H1 (cell line): Measurements from ENCODE around the gene KLHDC7A. TPM values are rescaled to one million over a fixed set of nuclear protein-coding genes. Genes with fewer than 3 reads are reported as not detected.

Experiments
- MAFK ChIP-seq: IDR thresholded peaks from 2 replicates; pipeline ENCODE4 v1.6.1; 2012; ENCODE audit warnings: low read depth, mild to moderate bottlenecking, improper control_type of control experiment, low read length
- NRF1 ChIP-seq: IDR thresholded peaks from 2 replicates; pipeline ENCODE4 v1.6.1; 2011; ENCODE audit warnings: mild to moderate bottlenecking, low read depth, low read length, improper control_type of control experiment
- POU5F1 ChIP-seq: IDR thresholded peaks from 2 replicates; pipeline ENCODE4 v1.6.1; 2011; ENCODE audit warnings: low read depth, mild to moderate bottlenecking, low read length, moderate library complexity
- SIN3A ChIP-seq, 2 experiments: IDR thresholded peaks in 1 of 2; conservative IDR thresholded peaks in 1 of 2; 2 replicates each; pipeline ENCODE4 v1.6.1; 2011 to 2012; ENCODE audit warnings: low read length in 2 of 2, improper control_type of control experiment in 1 of 2, low read depth in 1 of 2, mild to moderate bottlenecking in 1 of 2
- SP2 ChIP-seq: IDR thresholded peaks from 2 replicates; pipeline ENCODE4 v1.6.1; 2012; ENCODE audit warnings: mild to moderate bottlenecking, low read length, inconsistent platforms
- polyA plus RNA-seq, 7 experiments: library from polyadenylated mRNA; depleted of rRNA in 3 of 7; stranded (reverse) in 5 of 7; unstranded in 2 of 7; fragments of >200 nt in 5 of 7; fragments of 200-250 nt in 2 of 7; gene quantifications; 1 replicate in 5 of 7; 2 replicates in 1 of 7; 4 replicates in 1 of 7; pipeline versions ENCODE4 v1.2.1 to v1.2.3, GENCODE V29; 2011 to 2013; ENCODE audit warnings: missing spikeins in 2 of 7, mixed read lengths in 2 of 7
- total RNA-seq: library from RNA; stranded (reverse); fragmentation: NEBNext Ultra II Directional; extraction: Animal tissue kit (Norgen Biotek cat#: 25700); gene quantifications from 2 replicates; pipeline ENCODE4 v1.2.1, GENCODE V29; 2021

Gene KLHDC7A
- total and polyA plus RNA-seq, 2 of the 8 experiments (the other 6 are each of a cell fraction or from before 2014, with no cell fraction given): 3.9 to 18.9 TPM

DNA sequence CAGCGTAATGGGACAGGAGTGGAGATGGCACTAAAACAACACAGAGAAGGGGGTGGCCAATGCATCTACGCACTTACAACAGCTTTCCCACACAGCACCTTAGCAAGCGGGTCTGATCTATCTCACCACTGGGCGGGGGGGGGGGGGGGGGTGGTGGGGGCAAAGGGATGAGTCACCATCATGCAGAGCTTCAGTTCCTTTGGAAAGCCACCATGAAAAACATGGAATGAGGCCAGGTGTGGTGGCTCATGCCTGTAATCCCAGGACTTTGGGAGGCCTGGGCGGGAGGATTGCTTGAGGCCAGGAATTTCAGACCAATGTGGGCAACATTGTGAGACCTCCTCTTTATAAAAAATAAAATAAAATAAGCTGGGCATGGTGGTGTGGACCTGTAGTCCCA is 47.2 kb downstream of the KLHDC7A start (continued):
- TF ChIP-seq MAFK: no peak
- no peak for TF ChIP-seq SP2
- no peak for TF ChIP-seq SIN3A (conservative IDR thresholded peaks at IDR 0.05 in 1 of 2, IDR thresholded peaks at IDR 0.05 in 1 of 2; ENCODE audit: low read depth in 1 of 2, low read length in 2 of 2)
- no peak for TF ChIP-seq NRF1
- TF ChIP-seq POU5F1: no peak
